Endothelial cell of umbilical vein (primary cell): ENCODE measurements around the gene ALPL. TPM values are rescaled to one million over a fixed set of nuclear protein-coding genes. Genes with fewer than 3 reads are reported as not detected.
"Not testable (repeated sequence)": the region's sequence is repeated elsewhere in the genome, so short reads cannot be mapped to it uniquely, and the experiment has no call there.

Experiments used
- BruUV-seq: library from RNA; stranded (reverse); fragments of 400-500 nt; replicated peaks from 2 replicates; lab custom pipeline; 2021; lab: Mats Ljungman, UMichigan
- CTCF ChIA-PET: fragments of 300-600, 350-600 bp; sonication (Branson Sonifier 250); formaldehyde crosslinking; loops from one replicate; lab custom pipeline; 2021; ENCODE audit warnings: antibody characterized with exemption, inconsistent platforms; lab: Charles Lee
- POLR2A ChIA-PET: fragments of 300-600, 350-600 bp; sonication (Branson Sonifier 250); formaldehyde crosslinking; loops from one replicate; lab custom pipeline; 2021; ENCODE audit warnings: antibody characterized with exemption, inconsistent platforms; lab: Charles Lee
- DNase-seq: peaks from one replicate; pipeline ENCODE4 v3.0.0-alpha.2; 2011; ENCODE audit warnings: low read depth, low spot score
- FAIRE-seq: peaks from 2 replicates; lab custom pipeline; 2011; peaks lifted over from hg19 to GRCh38; lab: Jason Lieb, UNC
- H2AFZ ChIP-seq: 2 replicates; pipeline ENCODE4 v1.6.0; 2012; ENCODE audit warnings: low read depth, low read length, control low read depth, inconsistent platforms
- H3K27ac ChIP-seq: 2 replicates; pipeline ENCODE4 v1.5.1; 2011; ENCODE audit warnings: low read depth, mild to moderate bottlenecking, control low read depth, low read length, moderate library complexity; ENCODE audit not compliant: insufficient read depth
- H3K27me3 ChIP-seq, 2 experiments: 2 replicates each; pipeline versions ENCODE4 v1.6.0 to v1.6.1; 2011; ENCODE audit warnings: low read length in 2 of 2, mixed read lengths in 1 of 2; ENCODE audit not compliant: control insufficient read depth in 2 of 2, insufficient read depth in 2 of 2
- H3K36me3 ChIP-seq, 2 experiments: 2 replicates in 1 of 2; 3 replicates in 1 of 2; pipeline ENCODE4 v1.5.1; 2011; ENCODE audit warnings: low read length in 2 of 2, mild to moderate bottlenecking in 1 of 2, moderate library complexity in 1 of 2; ENCODE audit not compliant: control insufficient read depth in 2 of 2, insufficient read depth in 2 of 2; ENCODE audit errors: extremely low read depth in 1 of 2
- H3K4me1 ChIP-seq: 3 replicates; pipeline ENCODE4 v1.5.1; 2011; ENCODE audit warnings: mild to moderate bottlenecking, low read length; ENCODE audit not compliant: control insufficient read depth, insufficient read depth; ENCODE audit errors: extremely low read depth
- H3K4me2 ChIP-seq: 2 replicates; pipeline ENCODE4 v1.6.1; 2011; ENCODE audit warnings: low read length, control low read depth, mixed read lengths; ENCODE audit not compliant: insufficient read depth
- H3K4me3 ChIP-seq, 3 experiments: fragments of 200-600 bp in 1 of 3; sonication (generic), shearing (Covaris generic) in 1 of 3; replicated peaks in 1 of 3; 2 replicates each; pipeline ENCODE4 v1.5.1; 2011 to 2016; ENCODE audit warnings: control low read depth in 3 of 3, low read length in 3 of 3, mild to moderate bottlenecking in 2 of 3, inconsistent platforms in 1 of 3, low read depth in 1 of 3, moderate library complexity in 1 of 3; ENCODE audit not compliant: insufficient read depth in 1 of 3
- H3K79me2 ChIP-seq: 2 replicates; pipeline ENCODE4 v1.6.0; 2012; ENCODE audit warnings: low read length, inconsistent platforms; ENCODE audit not compliant: control insufficient read depth, insufficient read depth
- H3K9ac ChIP-seq: replicated peaks from 2 replicates; pipeline ENCODE3; 2011; ENCODE audit warnings: low read length, control low read depth; ENCODE audit not compliant: insufficient read depth; ENCODE audit errors: extremely low read depth
- H3K9me1 ChIP-seq: replicated peaks from 3 replicates; pipeline ENCODE4 v1.6.0; 2011; ENCODE audit warnings: mild to moderate bottlenecking, low read length; ENCODE audit not compliant: control insufficient read depth, insufficient read depth; ENCODE audit errors: extremely low read depth
- H3K9me3 ChIP-seq: replicated peaks from 2 replicates; pipeline ENCODE4 v1.5.1; 2012; ENCODE audit warnings: low read length, inconsistent platforms; ENCODE audit not compliant: control insufficient read depth, insufficient read depth
- H4K20me1 ChIP-seq: replicated peaks from 2 replicates; pipeline ENCODE3; 2011; ENCODE audit warnings: mild to moderate bottlenecking, low read length; ENCODE audit not compliant: control insufficient read depth, insufficient read depth; ENCODE audit errors: extremely low read depth
- CTCF ChIP-seq, 2 donors: IDR thresholded peaks; 1 replicate in 1 of 2; 2 replicates in 1 of 2; pipeline ENCODE4 v1.5.1; 2011; ENCODE audit warnings: low read length in 2 of 2, mild to moderate bottlenecking in 2 of 2, moderate library complexity in 2 of 2, control low read depth in 1 of 2, inconsistent platforms in 1 of 2, low read depth in 1 of 2; ENCODE audit not compliant: insufficient read depth in 1 of 2; ENCODE audit errors: extremely low read depth in 1 of 2
- EZH2 ChIP-seq: IDR thresholded peaks from 2 replicates; pipeline ENCODE4 v1.6.1; 2012; ENCODE audit warnings: borderline replicate concordance, low read depth, mild to moderate bottlenecking, moderate library complexity, low read length, inconsistent platforms; ENCODE audit not compliant: severe bottlenecking
- FOS ChIP-seq: IDR thresholded peaks from 2 replicates; pipeline ENCODE4 v1.6.1; 2011; ENCODE audit warnings: mild to moderate bottlenecking, low read length, moderate library complexity, borderline replicate concordance; ENCODE audit not compliant: insufficient read depth
- GATA2 ChIP-seq: IDR thresholded peaks from 2 replicates; pipeline ENCODE4 v1.7.0; 2011; ENCODE audit warnings: low read depth, mild to moderate bottlenecking, moderate library complexity, mixed read lengths, low read length; ENCODE audit not compliant: insufficient read length, insufficient read depth
- JUN ChIP-seq: IDR thresholded peaks from 2 replicates; pipeline ENCODE4 v1.6.1; 2011; ENCODE audit warnings: borderline replicate concordance, low read depth; ENCODE audit not compliant: insufficient read length, insufficient read depth
- MAX ChIP-seq: IDR thresholded peaks from 2 replicates; pipeline ENCODE4 v1.6.1; 2011; ENCODE audit not compliant: insufficient read depth, insufficient read length
- MYC ChIP-seq: IDR thresholded peaks from one replicate; pipeline ENCODE4 v1.6.1; 2011; ENCODE audit warnings: mild to moderate bottlenecking, low read depth, low read length
- POLR2A ChIP-seq: IDR thresholded peaks from 2 replicates; pipeline ENCODE4 v1.6.1; 2012; ENCODE audit warnings: low read depth, mild to moderate bottlenecking, control low read depth, low read length
- POLR2AphosphoS5 ChIP-seq: IDR thresholded peaks from 2 replicates; pipeline ENCODE4 v1.6.1; 2012; ENCODE audit warnings: low read depth, mild to moderate bottlenecking, control low read depth, low read length, moderate library complexity; ENCODE audit not compliant: insufficient read depth
- dilution Hi-C: fragments of 300-500 bp; cut with MboI; formaldehyde crosslinking; loops from one replicate; pipeline ENCODE4 v1.15.0; 2019; ENCODE audit warnings: low sequenced_read_pairs; ENCODE audit not compliant: extremely low pct_ligation_motif_present
- intact Hi-C: fragments of 100-400 bp; cut with micrococcal nuclease; formaldehyde crosslinking; loops from one replicate; pipeline ENCODE4 v1.10.0; 2022
- polyA plus RNA-seq, 4 experiments: library from polyadenylated mRNA; depleted of rRNA in 3 of 4; stranded (reverse) in 3 of 4; unstranded in 1 of 4; fragments of >200 nt; gene quantifications; 2 replicates each; pipeline versions ENCODE4 v1.2.1 to v1.2.3, GENCODE V29; 2011 to 2012; ENCODE audit warnings: missing spikeins in 1 of 4
- total RNA-seq: library from RNA; stranded (reverse); gene quantifications from 2 replicates; pipeline ENCODE4 v1.2.3, GENCODE V29; 2021

ALPL gene
- total and polyA plus RNA-seq, 2 donors (not counting 3 experiments of a cell fraction or from before 2014, with no cell fraction given): 0.38 to 0.92 TPM

- H3K4me3 ChIP-seq: no peak overlapping the region
- no peak overlapping the region for H3K9ac ChIP-seq
- BruUV-seq: no TSS peak
- FAIRE-seq: no peak
- H3K9me3 ChIP-seq: no peaks in the 10 kb centered on the region
- ChIA-PET CTCF (interaction anchor here (0.7 to 1.0 kb wide), 2 partner anchors 15 to 295 kb away, joined by 3 to 5 read pairs; no protein-coding TSS in a partner anchor), POLR2A (no interaction called here)
- H3K27me3 ChIP-seq: no peaks in the 10 kb centered on the region
- H3K27ac ChIP-seq: no peak overlapping the region
- no peak overlapping the region for H3K4me2 ChIP-seq
- H3K9me1 ChIP-seq: no peaks in the 10 kb centered on the region
- TF ChIP-seq MAX (no peak), EZH2 (no peak), FOS (no peak), CTCF (IDR thresholded peaks at IDR 0.05; ENCODE audit: extremely low read depth in 1 of 2, insufficient read depth in 1 of 2, low read depth in 1 of 2, low read length in 2 of 2) (no peak), MYC (no peak), POLR2AphosphoS5 (no peak), POLR2A (no peak), GATA2 (no peak), JUN (no peak)
- H3K79me2 ChIP-seq: no peaks in the 10 kb centered on the region
- intact Hi-C loops: no loop called here
- DNase-seq: no peak
- no peaks in the 10 kb centered on the region for H4K20me1 ChIP-seq
- dilution Hi-C loops: no loop called here
- H3K4me1 ChIP-seq: no peaks in the 10 kb centered on the region
- H3K36me3 ChIP-seq: no peaks in the 10 kb centered on the region
- no peak overlapping the region for H2AFZ ChIP-seq
Observed at GRCh38 chr1:21565285-21565684, 56.1 kb downstream of the ALPL start.

GRCh38 chr1:21566361-21566760 is 57.1 kb downstream of the ALPL start:
- H3K36me3 ChIP-seq, H3K27me3 ChIP-seq, H4K20me1 ChIP-seq, H3K9ac ChIP-seq, BruUV-seq, FAIRE-seq, H3K4me1 ChIP-seq, H3K79me2 ChIP-seq, H2AFZ ChIP-seq, H3K27ac ChIP-seq, H3K9me1 ChIP-seq, H3K4me2 ChIP-seq, H3K9me3 ChIP-seq, intact Hi-C loops, DNase-seq, dilution Hi-C loops, POLR2A ChIA-PET, H3K4me3 ChIP-seq, CTCF ChIA-PET: not testable (repeated sequence)
